Fibroblast of skin of left biceps (primary cell): ENCODE results near the gene PTPRN2.

ENCODE experiments used
- DNase-seq, 2 experiments: peaks; one replicate each; pipeline ENCODE4 v3.0.0-alpha.2; 2013; ENCODE audit warnings: low read depth in 2 of 2

Gene PTPRN2

GRCh38 chr7:157837047-157837446, 750.6 kb downstream of the PTPRN2 start:
- no peak for DNase-seq

- DNase-seq = no peak
Observed at GRCh38 chr7:157834501-157835163, 753.0 kb downstream of the PTPRN2 start.

GRCh38 chr7:157832866-157833607, 754.6 kb downstream of the PTPRN2 start:
- DNase-seq = no peak

- DNase-seq = no peak
Observed at GRCh38 chr7:157832421-157832820, 755.2 kb downstream of the PTPRN2 start.

- no peak for DNase-seq
Observed at GRCh38 chr7:157832006-157832405, 755.6 kb downstream of the PTPRN2 start.

- DNase-seq = no peak
Observed at GRCh38 chr7:157831143-157831905, 756.3 kb downstream of the PTPRN2 start.

GRCh38 chr7:157830331-157830730, 757.3 kb downstream of the PTPRN2 start:
- DNase-seq = no peak

GRCh38 chr7:157829491-157829890, 758.1 kb downstream of the PTPRN2 start:
- no peak for DNase-seq

GRCh38 chr7:157828881-157829280, 758.7 kb downstream of the PTPRN2 start:
- no peak for DNase-seq

GRCh38 chr7:157828190-157828589, 759.4 kb downstream of the PTPRN2 start:
- no peak for DNase-seq

- DNase-seq = no peak
Observed at GRCh38 chr7:157827863-157828160, 759.8 kb downstream of the PTPRN2 start.

GRCh38 chr7:157827045-157827862, 760.4 kb downstream of the PTPRN2 start:
- DNase-seq = no peak

GRCh38 chr7:157826566-157826965, 761.1 kb downstream of the PTPRN2 start:
- no peak for DNase-seq

GRCh38 chr7:157825325-157825724, 762.3 kb downstream of the PTPRN2 start:
- no peak for DNase-seq

- no peak for DNase-seq
Observed at GRCh38 chr7:157824819-157825121, 762.9 kb downstream of the PTPRN2 start.

- DNase-seq = no peak
Observed at GRCh38 chr7:157824011-157824818, 763.4 kb downstream of the PTPRN2 start.

GRCh38 chr7:157822688-157823031, 765.0 kb downstream of the PTPRN2 start:
- DNase-seq = no peak

- no peak for DNase-seq
Observed at GRCh38 chr7:157821959-157822687, 765.5 kb downstream of the PTPRN2 start.

- no peak for DNase-seq
Observed at GRCh38 chr7:157820796-157821195, 766.8 kb downstream of the PTPRN2 start.

GRCh38 chr7:157819455-157819807, 768.2 kb downstream of the PTPRN2 start:
- no peak for DNase-seq
